ENCODE results near the gene ZNF793. TPM values are rescaled to one million over a fixed set of nuclear protein-coding genes. Genes with fewer than 3 reads are reported as not detected.
A peak's percentile ranks its signal among the peaks of the same experiment; 100 is the strongest.

ZNF793 gene
- total RNA-seq, 6 experiments from 2014 or later, result 0.18 to 0.80 (median 0.36) TPM

DNA sequence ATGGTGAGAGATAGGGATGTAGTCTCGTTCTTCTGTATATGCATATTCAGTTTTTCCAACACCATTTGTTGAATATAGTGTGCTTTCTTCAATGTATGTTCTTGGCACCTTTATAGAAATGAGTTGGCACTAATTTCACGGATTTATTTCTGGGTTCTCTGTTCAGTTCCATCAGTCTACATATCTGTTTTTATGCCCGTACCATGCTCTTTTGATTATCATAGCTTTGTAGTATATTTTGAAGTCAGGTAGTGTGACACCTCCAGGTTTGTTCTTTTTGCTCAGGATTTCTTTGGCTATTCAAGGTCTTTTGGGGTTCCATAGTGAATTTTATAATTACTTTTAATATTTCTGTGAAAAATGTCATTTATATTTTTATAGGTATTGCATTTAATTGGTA, 14.5 kb upstream of the ZNF793 start:
- H3K27ac ChIP-seq, result no peak overlapping the region
- H3K4me3 ChIP-seq, result no peak overlapping the region
- ATAC-seq (no peak), DNase-seq (no peak)
- H3K36me3 ChIP-seq, result no peaks in the 10 kb centered on the region
- H3K4me1 ChIP-seq, result no peaks in the 10 kb centered on the region
- H3K9me3 ChIP-seq, result peaks cover 0 to 22% (median 4%) of the 10 kb centered on the region in 4 donors
- TF ChIP-seq POLR2A (IDR thresholded peaks at IDR 0.05), result no peak
- TF ChIP-seq, protein P1, sequence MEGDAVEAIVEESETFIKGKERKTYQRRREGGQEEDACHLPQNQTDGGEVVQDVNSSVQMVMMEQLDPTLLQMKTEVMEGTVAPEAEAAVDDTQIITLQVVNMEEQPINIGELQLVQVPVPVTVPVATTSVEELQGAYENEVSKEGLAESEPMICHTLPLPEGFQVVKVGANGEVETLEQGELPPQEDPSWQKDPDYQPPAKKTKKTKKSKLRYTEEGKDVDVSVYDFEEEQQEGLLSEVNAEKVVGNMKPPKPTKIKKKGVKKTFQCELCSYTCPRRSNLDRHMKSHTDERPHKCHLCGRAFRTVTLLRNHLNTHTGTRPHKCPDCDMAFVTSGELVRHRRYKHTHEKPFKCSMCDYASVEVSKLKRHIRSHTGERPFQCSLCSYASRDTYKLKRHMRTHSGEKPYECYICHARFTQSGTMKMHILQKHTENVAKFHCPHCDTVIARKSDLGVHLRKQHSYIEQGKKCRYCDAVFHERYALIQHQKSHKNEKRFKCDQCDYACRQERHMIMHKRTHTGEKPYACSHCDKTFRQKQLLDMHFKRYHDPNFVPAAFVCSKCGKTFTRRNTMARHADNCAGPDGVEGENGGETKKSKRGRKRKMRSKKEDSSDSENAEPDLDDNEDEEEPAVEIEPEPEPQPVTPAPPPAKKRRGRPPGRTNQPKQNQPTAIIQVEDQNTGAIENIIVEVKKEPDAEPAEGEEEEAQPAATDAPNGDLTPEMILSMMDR (IDR thresholded peaks at IDR 0.05), result no peak
- H3K27me3 ChIP-seq, result no peaks in the 10 kb centered on the region
- intact Hi-C loops (cut with DNase I), result no loop called here
- 48% methylated on average over 3 of the region's 3 CpGs for whole genome bisulfite sequencing (ENCODE audit: insufficient coverage, low coverage, low lambda C conversion rate, missing lambda C conversion rate)

DNA sequence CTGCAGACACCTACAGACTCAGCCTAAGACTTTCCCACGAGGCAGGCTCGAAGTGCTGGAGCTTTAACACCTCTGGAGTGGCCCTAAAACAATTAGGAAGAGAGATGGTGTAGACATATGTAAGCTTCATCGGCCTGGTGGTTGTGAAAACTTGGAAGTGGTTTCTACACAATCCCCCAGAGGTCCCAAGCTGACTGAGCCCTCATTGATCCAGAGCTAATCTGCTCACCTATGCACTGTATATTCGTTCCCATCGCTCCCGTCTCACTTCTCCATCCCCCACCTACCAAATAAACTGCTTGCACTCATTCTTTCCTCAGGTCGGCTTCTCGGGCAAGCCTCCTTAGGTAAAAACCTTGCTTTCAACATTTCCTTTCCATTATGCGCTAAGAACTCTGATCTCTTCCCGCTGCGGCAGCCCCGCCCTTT, 767 bp upstream of the ZNF793 start:
- DNase-seq (no peak), ATAC-seq (no peak)
- no peak for TF ChIP-seq POLR2A (IDR thresholded peaks at IDR 0.05)
- TF ChIP-seq, protein P1 (IDR thresholded peaks at IDR 0.05), result no peak
- Histone ChIP-seq H3K27me3 (no peaks in the 10 kb centered on the region), H3K4me1 (no peaks in the 10 kb centered on the region), H3K36me3 (no peaks in the 10 kb centered on the region), H3K4me3 (peak overlapping the region; percentile 51 to 56 (median 56)), H3K9me3 (peaks cover 0 to 4% (median 0%) of the 10 kb centered on the region in 4 donors), H3K27ac (peak overlapping the region; percentile 40 to 70 (median 51))
- WGBS (ENCODE audit: insufficient coverage, low coverage, low lambda C conversion rate, missing lambda C conversion rate), result 3% methylated on average over 9 of the region's 12 CpGs
- intact Hi-C loops (cut with DNase I), result no loop called here

DNA sequence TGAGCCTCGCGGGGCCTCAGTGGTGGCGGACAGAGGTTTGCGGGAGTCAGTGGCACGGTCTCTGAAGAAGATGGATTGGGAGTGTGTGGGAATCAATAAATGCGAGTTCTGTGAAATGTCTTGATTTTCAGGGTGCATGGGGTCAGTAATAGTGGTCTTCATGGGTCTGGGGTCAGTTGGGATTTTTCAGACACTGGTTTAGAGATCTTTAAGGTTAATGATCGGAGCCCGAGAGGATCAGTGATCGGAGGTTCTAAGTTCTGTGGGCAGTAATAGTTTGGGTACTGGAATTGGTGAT, 377 bp downstream of the ZNF793 start:
- Histone ChIP-seq H3K27ac (peak overlapping the region in 1 of 3 donors; percentile 51), H3K9me3 (peaks cover 0 to 4% (median 0%) of the 10 kb centered on the region in 4 donors), H3K27me3 (no peaks in the 10 kb centered on the region), H3K36me3 (no peaks in the 10 kb centered on the region), H3K4me3 (peak overlapping the region; percentile 51 to 56 (median 56)), H3K4me1 (no peaks in the 10 kb centered on the region)
- intact Hi-C loops (cut with DNase I), result no loop called here
- ATAC-seq (no peak), DNase-seq (no peak)
- TF ChIP-seq, protein P1 (IDR thresholded peaks at IDR 0.05), result no peak
- TF ChIP-seq POLR2A (IDR thresholded peaks at IDR 0.05), result no peak
- WGBS (ENCODE audit: insufficient coverage, low coverage, low lambda C conversion rate, missing lambda C conversion rate), result 5% methylated on average over 9 of the region's 9 CpGs

DNA sequence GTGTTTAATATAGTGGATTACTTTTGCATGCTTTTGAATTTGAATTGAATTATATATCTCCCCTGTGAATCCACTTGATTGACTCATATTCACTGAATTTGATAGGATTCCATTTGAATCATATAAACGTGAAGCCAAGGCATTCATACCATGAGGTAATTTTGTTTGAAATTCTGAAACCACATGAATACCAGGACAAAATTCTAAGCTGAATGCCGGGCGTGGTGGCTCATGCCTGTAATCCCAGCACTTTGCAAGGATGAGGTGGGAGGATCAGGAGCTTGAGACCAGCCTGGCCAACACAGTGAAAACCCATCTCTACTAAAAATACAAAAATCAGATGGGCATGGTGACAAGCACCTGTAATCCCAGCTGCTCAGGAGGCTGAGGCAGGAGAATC, 4.4 kb downstream of the ZNF793 start:
- intact Hi-C loops (cut with DNase I), result no loop called here
- WGBS (ENCODE audit: insufficient coverage, low coverage, low lambda C conversion rate, missing lambda C conversion rate), result 79% methylated on average over 3 of the region's 3 CpGs
- Histone ChIP-seq H3K36me3 (no peaks in the 10 kb centered on the region), H3K27ac (no peak overlapping the region), H3K4me3 (no peak overlapping the region), H3K27me3 (no peaks in the 10 kb centered on the region), H3K4me1 (no peaks in the 10 kb centered on the region), H3K9me3 (peaks cover 0 to 9% (median 0%) of the 10 kb centered on the region in 4 donors)
- no peak for DNase-seq
- TF ChIP-seq, protein P1 (IDR thresholded peaks at IDR 0.05), result no peak
- TF ChIP-seq POLR2A (IDR thresholded peaks at IDR 0.05), result no peak
- ATAC-seq, result no peak

DNA sequence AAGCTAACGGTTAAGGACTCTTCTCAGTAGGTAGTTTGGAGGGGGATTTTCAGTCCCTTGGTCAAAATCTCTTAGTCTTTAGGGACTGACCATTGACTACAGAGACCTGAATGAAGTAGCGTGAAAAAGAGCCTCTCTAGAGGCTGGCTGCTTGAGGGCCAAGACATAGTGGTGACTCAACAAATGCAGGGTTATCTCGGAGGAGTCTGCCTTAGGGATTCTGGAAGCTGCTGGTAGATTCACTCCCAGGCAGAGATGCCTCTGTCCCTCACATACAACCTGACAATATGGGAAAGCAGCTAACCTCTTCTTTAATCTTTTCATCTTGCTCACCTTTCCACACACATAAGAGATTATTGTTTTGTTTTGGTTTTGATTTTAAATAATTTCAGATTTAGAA, 5.1 kb downstream of the ZNF793 start:
- Histone ChIP-seq H3K27ac (no peak overlapping the region), H3K27me3 (no peaks in the 10 kb centered on the region), H3K4me3 (no peak overlapping the region), H3K9me3 (peaks cover 0 to 9% (median 0%) of the 10 kb centered on the region in 4 donors), H3K36me3 (no peaks in the 10 kb centered on the region), H3K4me1 (no peaks in the 10 kb centered on the region)
- DNase-seq, result no peak
- WGBS (ENCODE audit: insufficient coverage, low coverage, low lambda C conversion rate, missing lambda C conversion rate), result 80% methylated on average over 3 of the region's 3 CpGs
- no peak for ATAC-seq
- intact Hi-C loops (cut with DNase I), result no loop called here
- TF ChIP-seq POLR2A (IDR thresholded peaks at IDR 0.05), result no peak
- TF ChIP-seq, protein P1 (IDR thresholded peaks at IDR 0.05), result no peak
